Fibroblast of villous mesenchyme (primary cell): ENCODE results near the gene UBA6. TPM values are rescaled to one million over a fixed set of nuclear protein-coding genes. Genes with fewer than 3 reads are reported as not detected.
"Not testable (repeated sequence)": the region's sequence is repeated elsewhere in the genome, so short reads cannot be mapped to it uniquely, and the experiment has no call there.

Experiments
- DNase-seq: peaks from one replicate; pipeline ENCODE4 v3.0.0-alpha.2; 2010; ENCODE audit warnings: low read depth
- H3K4me3 ChIP-seq: 2 replicates; pipeline ENCODE4 v1.5.1; 2011; ENCODE audit warnings: low read depth, mild to moderate bottlenecking, low read length
- total RNA-seq: library from RNA; depleted of rRNA; stranded (reverse); fragments of >200 nt; gene quantifications from 2 replicates; pipeline ENCODE4 v1.2.3, GENCODE V29; 2012
- TF ChIP-seq, protein P1 (sequence below): IDR thresholded peaks from 2 replicates; pipeline ENCODE4 v1.5.1; 2012; ENCODE audit warnings: low read depth, mild to moderate bottlenecking, low read length; ENCODE audit not compliant: insufficient read depth

Gene UBA6
- total RNA-seq, 1 donor, result 88.1 TPM

DNA sequence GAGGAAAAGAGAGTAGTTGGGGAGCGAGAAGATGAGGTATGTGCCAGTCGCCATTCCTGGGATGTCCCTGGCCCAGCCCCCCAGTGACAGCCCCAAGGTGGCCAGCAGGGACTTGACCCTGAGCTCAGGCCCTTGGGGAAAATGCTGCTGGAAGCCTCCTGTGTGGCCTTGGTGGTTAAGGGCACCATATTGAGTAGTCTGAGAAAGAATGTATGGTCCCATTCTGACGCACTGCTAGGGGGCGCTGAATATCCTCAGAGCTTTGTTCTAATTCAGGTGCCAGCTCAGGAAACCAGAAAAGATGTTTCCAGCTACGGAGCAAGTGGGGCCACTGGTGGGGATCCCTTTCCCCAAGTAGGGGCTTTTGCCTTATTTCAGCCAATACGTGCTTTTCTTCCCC lies 14.0 kb upstream of the UBA6 start:
- TF ChIP-seq, protein P1, sequence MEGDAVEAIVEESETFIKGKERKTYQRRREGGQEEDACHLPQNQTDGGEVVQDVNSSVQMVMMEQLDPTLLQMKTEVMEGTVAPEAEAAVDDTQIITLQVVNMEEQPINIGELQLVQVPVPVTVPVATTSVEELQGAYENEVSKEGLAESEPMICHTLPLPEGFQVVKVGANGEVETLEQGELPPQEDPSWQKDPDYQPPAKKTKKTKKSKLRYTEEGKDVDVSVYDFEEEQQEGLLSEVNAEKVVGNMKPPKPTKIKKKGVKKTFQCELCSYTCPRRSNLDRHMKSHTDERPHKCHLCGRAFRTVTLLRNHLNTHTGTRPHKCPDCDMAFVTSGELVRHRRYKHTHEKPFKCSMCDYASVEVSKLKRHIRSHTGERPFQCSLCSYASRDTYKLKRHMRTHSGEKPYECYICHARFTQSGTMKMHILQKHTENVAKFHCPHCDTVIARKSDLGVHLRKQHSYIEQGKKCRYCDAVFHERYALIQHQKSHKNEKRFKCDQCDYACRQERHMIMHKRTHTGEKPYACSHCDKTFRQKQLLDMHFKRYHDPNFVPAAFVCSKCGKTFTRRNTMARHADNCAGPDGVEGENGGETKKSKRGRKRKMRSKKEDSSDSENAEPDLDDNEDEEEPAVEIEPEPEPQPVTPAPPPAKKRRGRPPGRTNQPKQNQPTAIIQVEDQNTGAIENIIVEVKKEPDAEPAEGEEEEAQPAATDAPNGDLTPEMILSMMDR, result no peak
- no peak for DNase-seq
- no peak overlapping the region for H3K4me3 ChIP-seq

DNA sequence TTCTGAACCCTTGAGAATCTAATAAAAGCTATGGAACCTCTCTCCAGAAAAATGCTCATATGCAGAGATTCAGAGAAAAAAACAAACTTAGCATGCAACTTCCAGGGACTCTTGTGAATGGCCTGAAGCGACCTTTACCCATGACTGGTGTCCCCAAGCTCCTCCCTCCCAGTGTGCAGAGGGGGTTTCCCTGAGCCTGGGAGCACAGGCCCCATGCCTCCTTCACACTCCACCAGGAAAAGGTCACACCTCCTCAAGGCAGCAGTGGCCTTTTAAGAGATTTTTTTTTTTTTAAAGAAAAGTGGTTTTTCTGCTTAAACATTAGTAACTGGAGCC lies 13.3 kb upstream of the UBA6 start:
- no peak for DNase-seq
- TF ChIP-seq, protein P1, result no peak
- H3K4me3 ChIP-seq, result no peak overlapping the region

DNA sequence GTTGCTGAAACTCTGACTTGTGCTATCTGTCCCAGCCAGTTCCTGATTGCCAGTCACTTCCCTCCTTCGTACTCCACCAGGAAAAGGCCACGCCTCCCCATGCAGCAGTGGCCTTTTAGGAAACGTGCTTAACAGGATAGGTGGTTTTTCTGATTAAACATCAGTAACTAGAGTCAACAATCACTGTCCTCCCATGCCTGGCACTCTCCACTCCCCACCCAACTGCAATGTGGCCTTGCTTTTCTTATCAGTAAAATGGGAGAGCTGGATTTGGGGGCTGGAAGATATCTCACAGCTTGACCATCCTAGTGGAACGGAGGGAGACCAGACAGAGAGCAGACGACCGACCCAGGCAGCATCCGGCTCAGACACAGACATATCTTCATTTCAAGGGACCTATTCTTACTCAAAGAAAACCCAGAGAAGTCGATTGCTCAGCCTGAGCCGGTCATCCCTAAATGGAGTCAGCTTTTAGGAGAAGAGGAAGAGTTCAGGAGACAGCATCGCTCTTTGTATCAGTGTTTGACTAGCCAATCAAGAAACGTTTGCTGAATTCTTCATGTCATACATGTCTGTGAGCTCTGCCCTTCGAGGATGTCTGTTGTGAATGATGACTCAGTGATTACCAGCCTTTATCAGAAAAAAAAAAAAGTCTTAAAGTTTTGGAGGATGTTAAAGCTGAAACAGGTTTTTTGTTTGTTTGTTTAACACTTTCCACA lies 12.7 kb upstream of the UBA6 start:
- TF ChIP-seq, protein P1, result no peak
- DNase-seq, result peak; percentile 42
- no peak overlapping the region for H3K4me3 ChIP-seq

DNA sequence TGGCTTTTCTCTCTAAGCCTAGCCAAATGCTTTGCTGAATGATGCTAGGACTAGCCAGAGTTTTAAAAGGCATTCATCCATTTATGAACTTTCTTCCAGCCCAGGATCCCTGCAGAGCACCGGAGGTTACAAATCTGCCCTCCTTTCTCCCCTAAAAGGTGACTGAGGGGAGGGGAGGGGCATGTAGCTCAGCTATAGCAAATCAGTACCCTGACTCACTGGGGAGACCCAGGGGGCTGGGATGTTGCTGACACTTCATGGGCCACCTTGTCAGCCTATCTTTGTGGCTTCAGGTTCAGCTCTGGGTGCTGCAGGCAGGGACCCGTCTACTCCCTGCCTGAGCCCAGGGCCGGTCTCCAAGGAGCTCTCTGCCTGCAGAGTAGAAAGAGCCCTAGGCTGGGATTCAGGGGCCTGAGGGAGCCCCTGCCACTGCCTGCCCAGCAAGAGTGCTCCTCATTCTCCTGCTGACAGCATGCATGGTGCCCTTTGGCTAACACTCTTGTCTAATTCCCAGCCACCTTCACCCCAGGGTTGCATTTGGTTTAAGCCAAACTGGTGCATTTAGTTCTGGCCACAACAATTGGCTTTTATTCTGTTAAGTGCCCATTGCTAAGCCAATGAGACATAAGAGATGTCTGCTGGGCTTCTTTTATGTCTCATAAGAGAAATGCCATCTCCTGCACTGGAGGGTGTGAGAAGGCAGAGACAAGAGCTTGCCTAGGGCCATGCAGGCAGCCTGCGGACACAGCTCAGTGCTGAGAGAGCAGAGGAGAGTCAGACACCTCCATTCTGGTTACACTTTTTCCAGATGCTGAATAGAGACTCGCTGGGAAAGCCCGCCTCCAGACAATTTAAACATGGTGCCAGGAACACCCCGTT lies 11.9 kb upstream of the UBA6 start:
- no peak for DNase-seq
- H3K4me3 ChIP-seq, result no peak overlapping the region
- TF ChIP-seq, protein P1, result no peak

DNA sequence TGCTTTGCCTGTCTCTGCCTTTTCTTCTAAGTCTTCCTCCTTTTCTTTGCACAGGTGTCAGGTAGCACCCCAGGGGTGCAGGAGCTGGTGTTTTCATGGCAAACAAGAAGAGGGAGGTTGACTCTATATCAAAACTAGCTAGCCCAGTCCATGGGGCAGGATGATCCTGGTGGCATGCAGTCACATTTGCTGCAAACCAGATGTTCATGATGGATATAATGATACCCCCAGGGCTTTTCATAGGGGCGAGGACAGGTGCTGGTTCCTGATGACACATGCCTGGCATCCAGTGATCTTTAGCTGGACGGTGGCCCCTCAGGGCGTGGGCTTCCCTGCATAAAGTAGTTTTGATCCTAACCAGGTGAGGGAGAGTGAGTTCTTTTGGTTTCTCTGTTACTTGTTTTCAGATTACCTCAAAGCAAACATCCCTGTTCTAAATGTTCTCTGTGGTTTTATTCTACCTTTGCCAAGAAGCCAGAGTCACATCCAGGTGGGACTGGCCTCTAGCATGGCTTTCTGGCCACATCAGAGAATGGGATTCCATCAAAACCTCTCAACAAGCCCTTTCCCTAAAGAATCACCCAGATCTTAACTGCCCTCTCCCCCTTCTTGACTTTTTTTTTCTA lies 11.2 kb upstream of the UBA6 start:
- H3K4me3 ChIP-seq, result no peak overlapping the region
- DNase-seq, result no peak
- TF ChIP-seq, protein P1, result no peak

DNA sequence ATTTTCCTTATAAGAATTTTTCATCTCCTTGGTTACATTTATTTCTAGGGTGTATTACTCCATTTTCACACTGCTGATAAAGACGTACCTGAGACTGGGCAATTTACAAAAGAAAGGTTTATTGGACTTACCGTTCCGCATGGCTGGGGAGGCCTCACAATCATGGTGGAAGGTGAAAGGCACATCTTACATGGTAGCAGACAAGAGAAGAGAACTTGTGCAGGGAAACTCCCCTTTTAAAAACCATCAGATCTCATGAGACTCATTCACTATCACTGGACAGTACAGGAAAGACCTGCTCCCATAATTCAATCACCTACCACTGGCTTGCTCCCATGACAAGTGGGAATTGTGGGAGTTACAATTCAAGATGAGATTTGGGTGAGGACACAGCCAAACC lies 5.7 kb upstream of the UBA6 start:
- not testable (repeated sequence) for H3K4me3 ChIP-seq, DNase-seq

DNA sequence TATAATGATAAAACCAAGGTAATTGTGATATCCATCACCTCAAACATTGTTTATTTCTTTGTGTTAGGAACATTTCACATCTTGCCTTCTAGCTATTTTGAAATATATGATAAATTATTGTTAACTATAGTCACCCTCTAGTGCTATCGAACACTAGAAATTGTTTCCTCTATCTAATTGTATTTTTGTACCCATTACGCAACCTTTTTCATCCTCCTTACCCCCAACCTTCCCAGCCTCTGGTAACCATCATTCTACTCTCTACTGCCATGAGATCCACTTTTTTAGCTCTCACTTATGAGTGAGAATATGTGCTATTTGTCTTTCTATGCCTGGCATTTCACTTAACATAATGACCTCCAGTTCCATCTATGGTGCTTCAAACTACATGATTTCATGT lies 3.9 kb upstream of the UBA6 start:
- no peak overlapping the region for H3K4me3 ChIP-seq
- TF ChIP-seq, protein P1, result no peak
- DNase-seq, result no peak
